ENCODE measurements around the gene PROX2.
A peak's percentile ranks its signal among the peaks of the same experiment; 100 is the strongest.

The PROX2 gene

DNA sequence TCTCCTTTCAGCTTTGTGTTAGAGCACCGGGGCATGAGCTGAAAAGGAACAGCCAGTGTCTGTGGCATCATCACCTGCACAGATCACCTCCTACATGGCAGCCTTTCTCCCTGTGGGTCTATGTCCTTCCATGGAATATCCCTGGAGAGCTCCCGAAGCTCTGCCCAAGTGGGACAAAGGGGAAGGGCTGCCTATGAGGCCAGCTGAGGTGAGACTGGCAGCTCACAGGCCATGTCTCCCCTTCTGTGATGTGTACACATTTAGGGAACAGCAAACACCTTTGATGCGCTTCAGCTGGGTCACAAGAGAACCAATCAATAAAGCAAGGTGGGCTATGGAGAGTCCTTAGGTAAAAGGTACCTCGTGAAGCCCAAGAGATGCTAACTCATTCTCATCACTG lies 4.1 kb downstream of the PROX2 start:
- DNase-seq, result no peak

DNA sequence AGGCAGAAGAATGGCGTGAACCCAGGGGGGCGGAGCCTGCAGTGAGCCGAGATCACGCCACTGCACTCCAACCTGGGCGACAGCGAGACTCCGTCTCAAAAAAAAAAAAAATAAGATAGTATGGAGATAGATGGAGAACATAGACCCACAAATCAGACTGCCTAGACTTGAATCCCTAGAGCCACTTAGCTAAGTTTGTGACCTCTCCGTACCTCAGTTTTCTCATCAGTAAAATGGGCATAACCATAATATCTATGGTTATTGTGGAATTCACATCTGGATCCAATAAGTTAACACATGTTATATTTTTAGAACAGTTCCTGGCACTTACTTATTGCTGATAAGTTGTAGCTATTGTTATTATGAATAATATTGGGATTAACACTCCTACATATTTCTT lies 7.2 kb downstream of the PROX2 start:
- DNase-seq, result no peak

DNA sequence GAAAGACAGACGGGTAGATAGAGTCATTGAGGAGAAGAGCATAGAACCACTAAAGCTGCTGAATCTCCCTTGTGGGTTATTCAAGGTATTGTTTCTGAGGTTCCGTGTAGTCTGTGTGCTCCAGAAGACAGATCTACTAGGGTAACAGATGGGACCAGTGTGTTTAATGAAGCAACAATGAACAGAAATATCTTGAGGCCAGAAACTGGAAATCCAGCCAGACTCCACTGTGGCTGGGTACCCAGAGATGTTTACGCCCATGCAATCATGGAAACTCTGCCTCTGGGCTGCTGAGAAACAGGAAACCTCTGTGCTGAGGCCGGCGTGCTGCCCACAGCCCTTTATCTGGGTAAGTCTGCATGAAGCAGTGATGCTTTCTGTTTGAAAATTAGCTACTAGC lies 8.3 kb downstream of the PROX2 start:
- DNase-seq, result peak; percentile 32

DNA sequence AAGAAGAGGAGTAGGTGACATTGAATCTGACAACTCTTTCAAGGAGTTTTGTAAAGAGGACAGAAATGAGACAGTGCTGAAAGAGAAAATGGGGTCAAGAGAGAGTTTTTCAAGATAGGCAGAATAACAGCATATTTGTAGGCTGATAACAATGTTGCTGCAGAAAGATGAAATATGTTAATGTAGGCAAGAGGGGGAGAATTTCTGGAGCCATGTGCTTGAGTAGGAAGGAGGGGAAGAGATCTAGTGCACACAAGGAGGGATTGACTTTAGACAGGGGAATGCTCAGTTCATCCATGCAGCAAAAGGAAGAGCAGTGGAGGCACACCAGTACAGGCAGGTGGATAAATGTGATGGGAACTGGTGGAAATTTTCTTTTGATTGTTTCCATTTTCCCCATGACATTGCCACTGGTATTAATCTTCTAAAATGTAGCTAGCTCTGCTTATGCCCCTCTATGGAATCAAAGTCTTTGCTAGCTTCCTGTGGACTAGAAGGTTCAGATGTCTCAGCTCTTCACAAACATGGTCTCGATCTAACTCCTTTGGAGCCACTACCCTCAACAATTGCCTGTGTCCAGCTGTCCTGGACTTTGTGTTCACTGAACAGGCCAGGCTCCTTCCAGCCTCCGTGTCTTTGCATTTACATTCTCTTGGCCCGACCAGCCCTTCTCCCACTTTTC lies 9.1 kb downstream of the PROX2 start:
- DNase-seq, result no peak

DNA sequence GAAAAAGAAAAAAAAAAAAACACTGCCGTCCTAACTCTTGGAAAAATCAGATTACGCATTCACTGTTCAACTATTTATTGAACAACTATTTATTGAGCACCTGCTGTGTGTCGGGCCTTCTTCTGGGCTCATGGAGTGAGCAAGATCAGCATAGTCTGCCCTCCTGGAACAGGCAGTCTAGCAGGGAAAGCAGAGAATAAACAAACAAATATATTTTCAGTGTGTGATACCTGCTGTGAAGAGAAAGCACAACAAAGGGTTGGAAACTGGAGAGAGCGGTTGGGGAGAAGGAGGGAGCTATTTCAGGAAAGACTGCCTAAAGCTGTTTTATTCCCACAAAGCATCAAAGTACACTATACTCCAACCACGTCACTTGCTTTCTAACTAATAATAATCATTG lies 10.8 kb downstream of the PROX2 start:
- DNase-seq, result no peak

DNA sequence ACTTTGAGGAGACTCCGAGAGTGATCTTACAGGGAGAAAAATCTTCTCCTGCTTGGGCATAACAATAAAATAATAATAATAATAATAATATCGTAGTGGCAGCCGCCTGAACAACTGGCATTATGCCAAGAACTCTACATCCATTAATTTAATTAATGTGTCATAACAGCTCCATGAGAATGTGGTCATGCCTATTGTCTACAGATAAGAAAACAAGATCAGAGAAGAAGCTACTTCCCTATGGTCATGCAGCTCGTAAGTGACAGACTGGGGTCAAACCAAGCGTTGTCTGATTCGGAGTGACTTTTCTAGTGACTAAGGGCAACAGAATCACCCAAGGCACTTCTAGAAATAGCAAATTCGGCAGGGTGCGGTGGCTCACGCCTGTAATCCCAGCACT lies 11.7 kb downstream of the PROX2 start:
- DNase-seq, result peak; percentile 31

DNA sequence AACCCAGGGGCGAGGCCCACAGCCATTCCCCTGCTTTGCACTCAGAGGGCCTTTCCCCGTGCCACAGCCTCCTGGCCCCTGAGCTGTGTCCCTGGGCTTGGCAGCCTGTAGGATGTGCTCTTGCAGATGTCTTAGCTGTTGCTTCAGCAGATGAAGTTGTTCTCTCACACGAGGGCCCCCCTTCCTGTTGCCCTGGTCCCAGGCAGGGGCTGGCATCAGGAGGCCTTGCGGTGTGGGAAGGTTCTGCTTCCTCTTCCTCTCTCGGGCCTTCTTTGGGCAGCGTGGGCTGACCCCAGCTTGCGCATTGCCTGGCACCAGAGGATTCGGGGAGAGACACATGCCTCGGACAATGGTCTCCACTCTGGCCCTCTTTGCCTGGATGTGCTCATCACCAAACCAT lies 12.7 kb downstream of the PROX2 start:
- peak; percentile 86 for DNase-seq

DNA sequence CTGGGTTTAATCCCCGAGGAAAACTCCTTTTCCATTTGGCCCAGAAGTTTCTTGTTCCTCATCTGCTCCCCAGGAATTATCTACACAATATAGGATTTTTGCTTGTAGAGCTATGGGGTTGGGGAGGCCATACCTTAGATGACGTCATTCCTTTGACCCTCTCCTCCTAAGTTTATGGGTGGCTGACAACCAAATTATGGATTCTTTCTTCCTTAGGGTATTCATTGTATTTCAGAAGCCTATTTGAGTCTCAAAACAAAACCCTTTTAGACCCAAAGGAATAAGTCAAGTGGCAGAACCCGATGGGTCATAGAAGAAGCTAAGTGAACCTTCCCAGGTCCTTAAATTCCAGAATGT lies 14.2 kb downstream of the PROX2 start:
- DNase-seq, result no peak

DNA sequence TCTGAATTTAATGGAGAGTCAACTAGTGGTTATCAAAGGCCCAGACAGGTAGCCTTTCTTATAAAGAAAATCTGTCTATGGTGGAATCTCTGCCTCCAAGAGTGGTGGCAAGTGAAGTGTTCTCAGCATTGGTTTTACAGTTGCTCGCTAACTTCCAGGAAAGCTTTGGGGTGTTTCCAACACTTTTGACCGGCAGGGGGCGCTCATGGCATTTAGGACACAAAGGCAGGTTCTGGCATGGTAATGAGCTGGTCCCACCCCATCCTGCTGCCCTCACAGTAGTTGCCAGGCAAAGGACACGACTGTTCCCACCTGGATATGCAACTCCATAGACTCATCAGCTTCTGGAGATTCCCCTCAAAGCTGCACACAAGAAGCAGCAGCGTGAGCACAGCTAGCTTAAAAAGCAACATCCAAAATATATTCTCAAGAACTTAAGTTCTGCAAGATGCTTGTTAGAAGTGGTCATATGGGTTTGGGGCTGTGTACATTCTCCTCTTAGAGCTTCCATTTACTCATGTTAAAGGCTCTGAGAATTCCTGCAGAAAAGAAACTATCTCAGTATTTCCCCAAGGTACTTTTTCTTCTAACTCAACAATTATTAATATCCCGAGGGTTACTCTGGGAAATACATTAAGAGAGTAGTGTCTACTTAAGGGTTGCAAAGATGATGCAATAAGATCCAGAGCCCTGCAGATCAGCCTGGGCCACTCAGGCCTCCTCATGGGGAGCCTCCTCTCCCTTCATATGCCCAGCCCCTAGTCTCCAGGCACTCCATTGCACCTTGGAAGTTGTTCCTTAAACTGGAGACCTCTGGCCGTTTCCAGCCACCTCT lies 14.8 kb downstream of the PROX2 start:
- peak; percentile 94 for DNase-seq

DNA sequence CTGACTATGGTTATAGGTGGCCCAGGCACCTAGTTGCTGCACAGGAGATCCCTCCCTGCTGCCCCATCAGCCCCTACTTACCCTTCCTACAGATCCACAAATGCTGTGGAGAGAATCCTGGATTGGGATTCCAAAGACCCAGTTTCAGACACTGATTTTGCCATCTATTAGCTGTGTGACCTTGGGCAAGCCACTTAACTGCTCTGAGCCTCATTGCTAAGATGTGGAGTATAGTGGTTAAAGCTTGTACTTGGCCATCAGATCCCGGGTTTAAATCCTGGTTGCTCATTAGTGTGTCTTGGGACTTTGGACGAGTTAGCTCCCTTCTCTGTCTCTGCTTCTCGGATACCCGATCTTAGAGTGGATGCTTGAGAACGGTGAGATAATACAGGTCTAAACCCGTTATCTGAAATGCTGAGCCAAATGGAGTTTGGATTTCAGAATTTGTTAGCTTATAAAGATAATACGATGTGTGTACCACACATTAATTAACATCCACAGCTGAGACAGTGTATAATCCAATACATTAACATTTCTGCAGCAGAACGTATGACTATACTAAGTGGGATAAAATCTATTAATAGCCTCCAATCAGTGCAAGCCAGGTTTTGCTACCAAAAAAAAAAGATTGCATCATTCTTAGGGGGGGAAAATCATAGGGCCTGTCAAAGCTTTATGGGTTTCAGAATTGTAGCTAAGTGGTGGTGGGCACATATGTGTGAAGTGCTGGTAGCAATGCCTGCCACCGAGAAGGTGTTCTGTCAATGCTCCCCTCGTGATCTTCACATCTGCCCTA lies 16.0 kb downstream of the PROX2 start:
- DNase-seq, result no peak

DNA sequence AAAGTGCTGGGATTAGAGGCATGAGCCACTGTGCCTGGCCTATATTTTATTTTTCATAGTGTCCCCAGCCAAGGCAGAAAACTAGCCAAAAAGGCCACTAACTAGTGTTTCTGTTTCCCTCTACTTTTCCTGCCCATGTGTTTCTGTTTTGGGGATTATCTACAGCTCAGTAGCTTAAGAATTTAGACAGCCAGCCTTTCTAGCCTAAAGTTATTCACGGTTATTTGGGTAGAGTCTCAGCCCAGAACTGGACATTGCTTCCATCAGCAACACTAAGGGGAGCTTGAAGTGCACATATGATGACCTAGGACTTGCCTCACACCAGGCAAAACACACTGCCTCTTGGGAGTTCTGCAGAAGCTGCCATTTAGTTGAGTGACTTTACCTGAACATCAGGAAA lies 17.9 kb downstream of the PROX2 start:
- no peak for DNase-seq

DNA sequence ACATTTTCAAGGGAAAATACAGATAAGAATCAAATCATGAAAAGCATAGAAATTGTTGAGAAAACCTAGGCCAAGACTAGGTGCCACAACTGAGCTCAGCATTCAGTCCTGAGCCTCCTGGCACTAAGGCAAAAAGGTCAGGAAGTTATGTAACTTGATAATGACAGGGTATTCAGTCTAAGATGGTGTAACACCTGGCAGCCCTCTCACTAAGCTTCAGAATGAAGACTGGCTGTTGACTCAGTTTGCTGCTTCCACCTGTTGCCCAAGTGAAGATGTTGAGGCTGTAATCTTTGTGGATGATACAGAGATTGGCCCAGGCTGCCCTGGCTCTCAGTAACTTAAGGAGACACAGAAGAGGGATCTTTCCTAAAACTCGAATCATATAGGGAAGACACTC lies 19.6 kb downstream of the PROX2 start:
- no peak for DNase-seq

DNA sequence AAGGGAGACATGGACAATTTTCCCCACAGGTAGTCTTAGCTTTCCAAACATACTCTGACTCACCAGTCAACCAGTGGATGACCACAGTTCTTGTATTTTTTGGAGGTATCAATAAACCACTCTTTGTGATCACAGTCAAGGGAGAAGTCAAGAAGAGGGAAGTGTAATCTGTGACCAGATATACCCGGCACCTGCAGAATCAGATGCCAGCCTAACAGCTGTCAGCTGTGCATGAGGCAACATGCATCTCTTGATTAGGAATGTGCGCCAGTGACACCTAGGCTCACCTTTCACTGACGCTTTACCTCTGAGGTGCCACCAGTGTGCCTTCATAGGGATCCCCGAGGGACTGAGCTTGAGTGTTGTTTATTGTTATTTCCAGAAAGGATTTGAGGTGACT lies 20.0 kb downstream of the PROX2 start:
- DNase-seq, result no peak

DNA sequence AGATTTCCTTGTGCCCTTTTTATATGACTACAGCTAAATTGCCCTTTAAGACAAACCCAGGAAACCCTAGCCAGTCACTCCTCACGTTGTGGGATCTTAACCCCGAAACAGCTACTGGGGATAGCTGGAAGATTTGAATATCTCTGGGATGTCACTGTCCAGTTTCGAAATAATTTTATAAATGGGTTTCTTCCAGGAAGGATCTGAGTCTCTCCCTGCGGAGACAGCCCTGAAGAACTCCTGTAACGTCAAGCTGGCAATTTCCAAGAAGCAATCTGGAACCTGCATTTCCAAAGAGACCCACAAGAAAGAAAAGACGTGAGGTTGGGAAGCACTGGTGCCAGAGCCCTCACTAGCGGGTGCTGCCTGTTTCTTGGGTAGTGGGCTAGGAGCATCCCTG lies 20.9 kb downstream of the PROX2 start:
- DNase-seq, result no peak

DNA sequence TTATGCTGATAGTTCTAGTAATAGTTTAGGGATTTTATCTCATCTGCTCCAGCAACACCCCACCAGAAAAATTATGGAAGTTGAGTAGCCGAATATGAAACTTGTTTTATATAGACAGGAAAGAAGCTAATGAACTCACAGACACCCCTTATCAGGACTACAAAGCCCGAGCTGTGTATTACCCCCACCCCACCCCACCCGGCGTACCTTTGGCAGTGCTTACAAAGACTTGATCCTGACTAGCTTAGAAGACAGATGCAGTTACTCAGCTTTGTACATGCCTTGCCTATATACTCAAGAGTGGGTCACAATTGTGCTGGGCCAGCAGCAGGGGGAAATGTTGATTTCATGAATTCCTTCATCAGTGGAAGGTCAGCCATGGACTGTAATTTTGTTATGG lies 22.4 kb downstream of the PROX2 start:
- DNase-seq, result no peak

DNA sequence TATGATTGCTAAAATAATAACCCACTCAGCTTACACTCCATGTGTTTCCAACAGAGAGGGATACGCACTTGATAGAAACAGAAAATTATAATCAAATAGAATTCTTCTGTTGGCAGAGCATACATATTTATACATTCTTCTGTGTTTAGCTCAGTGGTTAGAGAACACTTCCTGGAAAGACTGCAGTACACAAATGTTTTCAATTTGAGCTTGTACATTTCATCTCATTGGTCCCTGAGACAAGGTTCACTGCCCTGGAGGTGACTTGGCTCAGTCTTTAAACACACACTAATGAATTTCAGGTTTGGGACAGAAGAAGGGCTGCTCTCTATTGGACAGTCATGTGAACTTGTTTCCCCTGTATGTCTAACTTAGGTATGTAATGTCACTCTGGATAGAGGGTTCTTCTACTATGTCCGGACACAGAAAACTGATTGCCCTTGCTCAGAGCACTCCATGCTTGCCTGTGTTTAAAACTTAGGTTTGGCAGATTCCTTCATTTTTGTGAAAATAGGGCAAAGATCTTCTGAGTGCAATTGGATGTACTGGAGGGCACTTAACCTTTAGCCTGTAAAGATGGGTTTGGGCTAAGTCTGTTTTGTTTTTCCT lies 22.9 kb downstream of the PROX2 start:
- no peak for DNase-seq

DNA sequence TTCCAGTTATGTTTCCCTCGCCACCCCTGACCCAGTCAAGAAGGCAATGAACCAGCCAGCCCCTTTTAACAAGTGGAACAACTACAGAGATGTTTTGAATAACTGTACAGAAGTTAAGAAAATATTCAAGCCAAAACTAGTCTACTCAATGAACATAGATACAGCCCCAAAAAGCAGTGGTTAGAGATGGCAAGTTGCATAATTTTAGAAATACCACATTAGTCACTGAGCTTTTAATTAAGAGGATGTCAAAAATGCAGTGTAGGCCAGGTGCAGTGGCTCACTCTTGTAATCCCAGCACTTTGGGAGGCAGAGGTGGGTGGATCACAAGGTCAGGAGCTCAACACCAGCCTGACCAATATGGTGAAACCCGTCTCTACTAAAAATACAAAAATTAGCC lies 27.2 kb downstream of the PROX2 start:
- no peak for DNase-seq

DNA sequence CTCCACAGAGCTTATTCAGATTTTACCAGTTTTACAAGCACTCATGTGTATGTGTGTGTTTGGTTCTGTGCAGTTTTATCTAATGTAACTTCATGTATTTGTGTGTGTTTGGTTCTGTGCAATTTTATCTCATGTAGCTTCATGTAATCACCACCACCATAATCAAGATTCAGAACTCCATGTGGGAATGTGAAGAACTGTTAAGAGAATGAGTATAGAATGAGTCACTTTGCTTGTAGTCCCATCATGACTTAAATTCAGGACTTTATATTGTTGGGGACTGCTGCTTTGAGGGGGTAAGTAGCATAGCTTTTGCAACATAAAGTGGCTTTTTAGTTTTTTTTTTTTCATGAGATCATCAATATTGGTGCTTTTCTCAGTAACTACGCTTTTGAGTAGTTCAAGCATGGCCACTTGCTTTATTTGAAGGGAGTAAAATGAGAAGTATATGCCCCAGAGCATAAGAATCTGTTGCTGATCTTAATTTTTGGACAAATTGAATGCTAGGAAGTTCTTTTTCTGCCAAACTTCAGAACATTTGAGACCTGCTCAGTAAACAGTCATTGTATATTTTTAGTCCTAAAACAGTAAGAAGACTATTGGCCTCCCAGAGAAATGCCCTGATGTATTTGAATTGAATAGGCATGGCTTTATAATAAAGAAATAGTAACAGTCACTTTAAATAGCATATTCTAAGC lies 28.8 kb downstream of the PROX2 start:
- DNase-seq, result no peak

DNA sequence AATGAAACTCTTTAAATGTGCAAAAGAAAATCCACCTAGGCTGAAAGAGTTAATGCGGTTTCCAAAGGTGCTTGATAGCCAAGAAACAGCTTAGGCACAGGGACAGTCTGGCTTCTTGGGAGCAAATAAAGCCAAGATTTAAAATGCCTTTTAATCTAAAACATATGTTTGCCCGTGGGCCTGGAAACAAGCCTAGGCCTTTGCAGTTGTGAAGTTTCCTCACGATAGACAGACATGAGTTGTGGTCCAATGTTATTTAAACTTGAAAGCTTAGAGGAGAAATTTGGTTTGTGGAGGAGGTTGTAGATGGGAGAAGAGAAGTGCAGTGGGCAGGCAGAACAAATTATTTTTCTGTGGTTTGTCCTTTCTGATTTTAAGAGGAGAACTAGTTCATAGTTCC lies 29.8 kb downstream of the PROX2 start:
- DNase-seq, result no peak

DNA sequence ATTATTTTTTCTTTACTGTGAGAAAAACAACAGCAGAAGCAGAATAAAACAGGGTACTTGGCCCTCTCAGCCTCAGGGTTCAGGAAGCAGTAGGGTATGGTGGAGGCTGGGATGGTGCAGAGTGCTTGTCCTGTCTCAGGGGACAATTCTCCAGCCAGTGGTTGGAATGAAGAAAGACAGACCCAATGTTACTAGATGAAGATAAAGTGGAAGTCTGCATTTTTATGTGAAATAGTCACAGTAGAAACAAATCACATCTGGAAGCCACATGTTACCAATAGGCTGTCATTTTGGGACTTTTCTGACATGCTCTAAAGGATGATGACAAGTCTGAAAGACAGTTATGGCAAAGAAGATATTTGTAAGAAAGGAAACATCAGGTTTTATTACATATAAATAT lies 32.3 kb downstream of the PROX2 start:
- no peak for DNase-seq

DNA sequence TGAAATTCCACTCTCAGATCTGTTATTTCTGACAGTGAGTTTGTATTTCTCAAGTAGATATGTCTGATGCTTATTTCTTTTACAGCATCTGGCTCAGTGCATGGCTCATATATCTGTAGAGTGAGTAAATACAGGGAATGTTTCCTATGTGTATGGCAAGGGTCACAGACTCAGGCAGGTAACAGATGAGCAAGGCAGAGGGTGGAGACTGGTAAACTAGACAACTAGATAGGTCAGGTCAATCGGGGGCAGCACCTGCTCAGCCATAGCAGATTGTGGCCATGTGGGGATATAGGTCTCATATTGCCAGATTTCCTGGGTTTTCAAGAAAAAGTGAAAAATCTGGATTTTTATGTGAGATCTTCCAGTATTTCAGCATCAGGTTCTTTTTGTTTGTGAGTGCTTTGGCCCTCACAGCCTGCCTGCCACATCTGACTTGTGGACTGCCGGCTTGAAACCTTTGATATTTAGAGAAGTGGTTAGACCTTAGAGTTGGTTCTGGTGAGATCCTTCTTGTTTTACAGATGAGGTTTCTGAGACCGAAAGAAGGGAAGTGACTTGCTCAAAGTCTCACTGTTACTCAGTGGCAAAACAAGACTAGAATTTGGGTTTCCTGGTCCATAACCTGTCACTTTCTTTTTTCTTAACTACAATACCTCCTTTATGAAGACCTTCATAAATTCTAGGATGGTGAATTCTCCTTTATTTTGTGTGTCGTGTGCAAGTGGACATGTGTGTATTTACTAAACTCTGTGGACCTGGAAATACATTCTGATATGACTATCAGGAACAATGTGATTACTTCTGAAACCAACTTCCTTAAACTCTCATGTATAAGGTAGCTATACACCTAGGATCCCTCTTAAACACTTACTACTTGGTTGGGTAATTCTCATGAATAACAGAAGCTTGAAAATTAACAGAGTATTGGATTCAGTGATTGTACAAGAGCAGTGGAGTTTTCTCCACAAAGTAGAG lies 34.4 kb downstream of the PROX2 start:
- peak; percentile 72 for DNase-seq

DNA sequence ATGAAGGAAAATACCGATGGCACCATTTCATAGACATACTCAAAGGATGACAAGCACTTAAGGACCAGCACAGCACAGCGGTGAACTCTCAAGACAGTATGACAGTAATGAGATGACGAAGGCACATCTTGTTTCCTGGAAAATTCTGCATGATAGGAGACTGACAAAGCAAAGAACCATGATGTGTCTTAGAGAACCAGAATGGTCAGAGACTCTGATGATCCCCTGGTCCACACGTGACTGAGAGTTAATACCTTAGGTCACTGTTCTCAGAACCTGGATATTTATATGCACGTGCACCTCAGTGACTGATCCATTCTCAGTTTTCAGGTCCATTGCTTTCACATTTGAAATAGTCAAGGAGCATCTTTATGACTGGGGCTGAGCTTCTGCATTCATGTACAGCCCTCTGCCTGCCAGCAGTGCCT lies 35.3 kb downstream of the PROX2 start:
- no peak for DNase-seq
